Measurements from ENCODE around the gene RNF123.
"Not testable (repeated sequence)": the region's sequence is repeated elsewhere in the genome, so short reads cannot be mapped to it uniquely, and the experiment has no call there.

DNA sequence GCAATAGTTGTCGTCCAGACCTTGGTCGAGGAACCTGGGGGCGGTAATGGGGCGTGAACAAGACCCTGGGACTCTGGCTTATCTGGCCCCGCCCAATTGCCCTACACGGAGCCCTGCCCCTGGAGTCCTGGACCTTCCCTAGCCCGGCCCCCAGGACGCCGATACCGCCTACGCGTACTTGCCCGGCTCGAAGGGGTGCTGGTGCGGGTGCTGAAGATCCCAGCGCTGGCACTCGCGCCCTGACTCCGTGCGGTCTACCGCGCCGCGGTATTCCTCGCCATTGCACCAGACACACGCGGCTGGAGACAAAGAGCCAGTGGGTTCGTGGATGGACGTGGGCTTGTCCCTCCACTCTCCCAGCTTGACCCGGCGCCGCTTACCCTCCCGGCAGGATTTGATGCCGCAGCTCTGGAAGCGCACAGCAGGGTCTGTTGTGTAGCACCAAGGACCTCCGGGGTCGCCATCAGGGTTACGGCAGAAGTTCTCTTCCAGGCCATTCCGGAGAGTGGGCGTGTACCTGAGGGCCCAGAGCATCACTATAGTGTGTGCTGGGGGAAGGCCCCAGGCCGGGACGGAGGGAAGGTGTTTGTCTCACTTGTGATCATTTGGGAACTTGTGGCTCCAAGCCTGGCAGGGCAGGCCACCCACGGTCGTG is 2.5 kb upstream of the RNF123 start:
- TF ChIP-seq, protein P1, sequence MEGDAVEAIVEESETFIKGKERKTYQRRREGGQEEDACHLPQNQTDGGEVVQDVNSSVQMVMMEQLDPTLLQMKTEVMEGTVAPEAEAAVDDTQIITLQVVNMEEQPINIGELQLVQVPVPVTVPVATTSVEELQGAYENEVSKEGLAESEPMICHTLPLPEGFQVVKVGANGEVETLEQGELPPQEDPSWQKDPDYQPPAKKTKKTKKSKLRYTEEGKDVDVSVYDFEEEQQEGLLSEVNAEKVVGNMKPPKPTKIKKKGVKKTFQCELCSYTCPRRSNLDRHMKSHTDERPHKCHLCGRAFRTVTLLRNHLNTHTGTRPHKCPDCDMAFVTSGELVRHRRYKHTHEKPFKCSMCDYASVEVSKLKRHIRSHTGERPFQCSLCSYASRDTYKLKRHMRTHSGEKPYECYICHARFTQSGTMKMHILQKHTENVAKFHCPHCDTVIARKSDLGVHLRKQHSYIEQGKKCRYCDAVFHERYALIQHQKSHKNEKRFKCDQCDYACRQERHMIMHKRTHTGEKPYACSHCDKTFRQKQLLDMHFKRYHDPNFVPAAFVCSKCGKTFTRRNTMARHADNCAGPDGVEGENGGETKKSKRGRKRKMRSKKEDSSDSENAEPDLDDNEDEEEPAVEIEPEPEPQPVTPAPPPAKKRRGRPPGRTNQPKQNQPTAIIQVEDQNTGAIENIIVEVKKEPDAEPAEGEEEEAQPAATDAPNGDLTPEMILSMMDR (IDR thresholded peaks at IDR 0.05) = not testable (repeated sequence)
- TF ChIP-seq EZH2 (IDR thresholded peaks at IDR 0.05; ENCODE audit: borderline replicate concordance, insufficient read depth, low read depth, low read length, poor library complexity, severe bottlenecking) = not testable (repeated sequence)
